GM13976 (cell line): ENCODE measurements around the gene ZC3H18.

ENCODE experiments used
- DNase-seq: peaks from one replicate; pipeline ENCODE4 v3.0.0; 2012; ENCODE audit warnings: low spot score
- CTCF ChIP-seq: IDR thresholded peaks from 2 replicates; pipeline ENCODE4 v1.5.1; 2012; ENCODE audit warnings: borderline replicate concordance, mild to moderate bottlenecking; ENCODE audit not compliant: insufficient read depth; ENCODE audit errors: extremely low read depth, missing control alignments, control extremely low read depth
- in situ Hi-C: fragments of 300-500 bp; cut with MboI; formaldehyde crosslinking; loops from one replicate; pipeline ENCODE4 v1.12.0; 2022; ENCODE audit warnings: low sequenced_read_pairs, mixed read lengths, inconsistent platforms; ENCODE audit not compliant: unreplicated experiment

Gene ZC3H18

GRCh38 chr16:88558457-88559442, 11.5 kb upstream of the ZC3H18 start:
- in situ Hi-C loops: loop anchor here (25.0 kb wide), 1 partner anchor 371 kb away; no protein-coding TSS in a partner anchor
- no peak for DNase-seq
- TF ChIP-seq CTCF: no peak

DNA sequence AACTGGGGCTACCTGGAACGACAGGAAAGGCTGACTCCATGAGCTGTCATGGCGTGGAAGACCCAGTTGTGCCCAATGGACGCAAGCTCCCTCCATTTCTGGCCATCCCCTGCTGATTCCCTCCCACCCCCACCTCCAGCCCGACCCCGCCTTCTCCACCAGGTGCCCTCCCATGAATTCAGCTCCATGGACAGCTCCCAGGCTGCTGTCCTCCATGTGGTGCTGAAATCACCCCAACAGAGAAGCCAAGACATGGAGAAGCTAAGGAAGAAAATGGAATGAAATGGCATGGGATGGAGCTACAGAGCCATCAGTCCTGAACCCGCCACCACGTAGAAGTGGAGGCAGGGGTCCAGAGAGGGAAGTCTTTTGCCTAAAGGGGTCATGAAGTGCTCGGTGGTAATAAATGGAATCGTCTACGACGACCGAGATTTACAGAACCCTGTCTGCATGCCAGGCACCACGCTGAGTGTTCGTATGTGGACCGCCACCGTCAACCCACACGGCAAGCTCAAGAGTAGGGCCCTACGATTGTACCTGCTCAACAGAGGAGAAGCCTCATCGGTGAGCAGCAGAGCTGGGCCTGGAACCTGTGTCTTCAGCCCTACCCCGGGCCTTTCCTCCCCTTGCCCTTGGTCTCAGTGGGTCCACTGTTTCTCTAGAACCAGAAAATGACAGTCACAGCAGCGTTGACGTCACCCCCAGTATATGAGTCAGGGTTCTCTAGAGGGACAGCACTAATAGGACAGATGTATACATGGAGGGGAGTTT, 9.3 kb upstream of the ZC3H18 start:
- no peak for TF ChIP-seq CTCF
- DNase-seq: no peak
- in situ Hi-C loops: loop anchor here (25.0 kb wide), 1 partner anchor 374 kb away; no protein-coding TSS in a partner anchor

- peak; percentile 81 for DNase-seq
- peak; percentile 82 for TF ChIP-seq CTCF
- in situ Hi-C loops: loop anchor here (25.0 kb wide), 1 partner anchor 374 kb away; no protein-coding TSS in a partner anchor
Observed at GRCh38 chr16:88561485-88562359, 8.5 kb upstream of the ZC3H18 start.

- in situ Hi-C loops: loop anchor here (25.0 kb wide), 1 partner anchor 379 kb away; no protein-coding TSS in a partner anchor
- no peak for DNase-seq
- no peak for TF ChIP-seq CTCF
Observed at GRCh38 chr16:88566158-88566557, 4.0 kb upstream of the ZC3H18 start.

- in situ Hi-C loops: loop anchor here (25.0 kb wide), 1 partner anchor 382 kb away; no protein-coding TSS in a partner anchor
- no peak for TF ChIP-seq CTCF
- no peak for DNase-seq
Observed at GRCh38 chr16:88568710-88569613, 1.2 kb upstream of the ZC3H18 start.
